Activated T-cell treated with anti-CD3 and anti-CD28 coated beads, Interleukin-2, amount 50 U/mL, for 24 hours (primary cell): ENCODE results near the gene SCGB3A2.

Source experiments
- DNase-seq: peaks from one replicate; pipeline ENCODE4 v3.0.0-alpha.2; 2020
- H3K27ac Mint-ChIP-seq: 2 replicates; pipeline ENCODE4 v1.8.0; 2020; ENCODE audit warnings: mild to moderate bottlenecking, mixed read lengths
- H3K27me3 Mint-ChIP-seq: 2 replicates; pipeline ENCODE4 v1.8.0; 2020; ENCODE audit warnings: mixed read lengths
- H3K36me3 Mint-ChIP-seq: 2 replicates; pipeline ENCODE4 v1.8.0; 2020; ENCODE audit warnings: low read depth, mixed read lengths
- H3K4me1 Mint-ChIP-seq: 2 replicates; pipeline ENCODE4 v1.8.0; 2020; ENCODE audit warnings: low read depth, mixed read lengths
- H3K4me3 Mint-ChIP-seq: 2 replicates; pipeline ENCODE4 v1.8.0; 2020; ENCODE audit warnings: mild to moderate bottlenecking, moderate library complexity, mixed read lengths
- H3K9me3 Mint-ChIP-seq: 2 replicates; pipeline ENCODE4 v1.8.0; 2020; ENCODE audit warnings: mixed read lengths

SCGB3A2 gene

DNA sequence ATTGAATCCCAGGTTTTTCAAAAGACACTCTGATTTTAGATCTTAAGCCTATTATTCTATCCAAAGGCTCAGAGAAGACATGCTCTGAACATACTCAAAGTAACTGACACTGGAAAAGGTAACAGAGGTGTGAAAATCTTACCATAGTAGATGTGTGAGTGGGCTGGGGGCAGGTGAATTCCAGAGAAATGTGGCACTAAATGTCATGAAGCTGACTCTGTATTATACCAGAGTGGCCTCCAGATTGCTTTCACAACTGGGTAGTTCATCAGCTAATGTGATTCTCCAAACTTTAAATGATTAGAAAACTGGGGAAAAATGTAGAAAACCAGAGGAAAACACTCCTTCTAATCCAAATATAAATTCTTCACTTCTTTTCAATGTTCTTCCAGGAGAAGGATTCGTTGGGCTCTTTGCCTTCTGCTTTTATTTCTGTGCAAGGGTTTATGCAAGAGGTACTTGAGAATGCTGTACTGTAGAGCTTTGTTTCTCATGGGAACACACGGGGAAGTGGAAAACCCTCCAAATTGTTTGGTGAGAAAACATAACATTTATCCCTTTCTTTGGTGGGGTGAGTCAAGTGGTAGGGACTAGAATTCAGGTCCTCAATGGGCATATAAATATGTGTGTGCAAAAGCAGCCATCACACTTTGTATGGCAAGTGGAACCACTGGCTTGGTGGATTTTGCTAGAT lies at the start of gene SCGB3A2:
Gene SCGB3A2 (plus strand): TSS at position 646 of the 694 bp plus-strand sequence. CDS start 93 bp downstream, outside the sequence.
- Mint-ChIP-seq H3K4me1 (no peaks in the 10 kb centered on the region), H3K27ac (no peak within 1 kb of the TSS), H3K36me3 (no peaks in the 10 kb centered on the region), H3K27me3 (peaks cover 4% of the 10 kb centered on the region), H3K4me3 (no peak within 1 kb of the TSS), H3K9me3 (no peaks in the 10 kb centered on the region)
- no peak for DNase-seq

GRCh38 chr5:147830035-147830434 lies 48.5 kb upstream of the SCGB3A2 start:
- no peaks in the 10 kb centered on the region for H3K4me1 Mint-ChIP-seq
- no peaks in the 10 kb centered on the region for H3K9me3 Mint-ChIP-seq
- DNase-seq, result no peak
- no peak overlapping the region for H3K4me3 Mint-ChIP-seq
- no peaks in the 10 kb centered on the region for H3K27me3 Mint-ChIP-seq
- H3K27ac Mint-ChIP-seq, result no peak overlapping the region
- no peaks in the 10 kb centered on the region for H3K36me3 Mint-ChIP-seq

DNA sequence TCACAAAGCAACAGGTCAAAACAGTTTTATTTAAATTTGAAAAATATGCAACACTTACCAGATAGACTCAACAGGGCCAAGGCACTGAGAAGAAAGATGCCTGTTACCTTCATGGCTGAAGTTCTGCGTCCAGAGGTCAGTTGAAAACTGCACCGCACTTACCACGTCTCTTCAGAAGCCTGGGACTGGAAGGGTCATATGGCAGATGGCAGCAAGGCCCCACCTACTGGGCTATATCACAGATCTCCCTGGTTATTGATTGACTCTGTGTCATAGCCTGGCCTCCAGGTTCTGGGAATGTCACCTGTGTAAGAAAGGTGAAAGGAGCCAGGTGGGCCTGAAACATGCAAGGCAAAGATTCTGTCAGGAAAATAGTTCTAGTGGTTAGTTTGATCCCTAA lies 47.0 kb upstream of the SCGB3A2 start, which contains the start of gene SPINK1:
Gene SPINK1 (minus strand): TSS at position 207 of the 400 bp plus-strand sequence. CDS start 94 bp downstream, at position 113.
- DNase-seq, result no peak
- no peaks in the 10 kb centered on the region for H3K4me1 Mint-ChIP-seq
- no peaks in the 10 kb centered on the region for H3K36me3 Mint-ChIP-seq
- H3K9me3 Mint-ChIP-seq, result no peaks in the 10 kb centered on the region
- H3K4me3 Mint-ChIP-seq, result no peak within 1 kb of the TSS
- no peaks in the 10 kb centered on the region for H3K27me3 Mint-ChIP-seq
- no peak within 1 kb of the TSS for H3K27ac Mint-ChIP-seq

- Mint-ChIP-seq H3K4me1 (no peaks in the 10 kb centered on the region), H3K27ac (no peak overlapping the region), H3K36me3 (no peaks in the 10 kb centered on the region), H3K27me3 (no peaks in the 10 kb centered on the region), H3K9me3 (no peaks in the 10 kb centered on the region), H3K4me3 (no peak overlapping the region)
- DNase-seq, result no peak
These were observed 46.0 kb upstream of the SCGB3A2 start for GRCh38 chr5:147832541-147832940.

GRCh38 chr5:147835386-147835798 lies 43.1 kb upstream of the SCGB3A2 start:
- no peak for DNase-seq
- H3K9me3 Mint-ChIP-seq, result no peaks in the 10 kb centered on the region
- H3K4me1 Mint-ChIP-seq, result no peaks in the 10 kb centered on the region
- peaks cover 4% of the 10 kb centered on the region for H3K27me3 Mint-ChIP-seq
- H3K36me3 Mint-ChIP-seq, result no peaks in the 10 kb centered on the region
- no peak overlapping the region for H3K4me3 Mint-ChIP-seq
- H3K27ac Mint-ChIP-seq, result no peak overlapping the region

DNA sequence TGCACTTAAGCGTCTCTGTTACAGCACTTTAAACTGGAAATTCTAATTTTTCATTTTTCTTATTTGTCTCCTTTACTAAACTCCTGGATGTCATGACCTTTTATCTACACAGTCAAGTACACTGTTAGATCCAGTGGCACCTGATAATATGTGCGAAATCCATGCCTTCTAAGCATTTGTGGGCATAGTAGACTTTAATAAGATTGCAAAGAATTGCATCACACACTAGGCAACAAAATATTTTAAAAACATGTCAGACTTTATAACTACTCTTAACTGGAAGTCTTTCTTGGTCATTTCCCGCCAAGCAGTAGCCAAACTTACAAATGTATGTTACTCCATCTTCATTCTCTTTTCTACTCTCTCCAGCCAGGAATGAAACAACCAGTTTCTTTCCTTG lies 42.1 kb upstream of the SCGB3A2 start:
- Mint-ChIP-seq H3K27me3 (peaks cover 4% of the 10 kb centered on the region), H3K27ac (no peak overlapping the region), H3K4me3 (no peak overlapping the region), H3K4me1 (no peaks in the 10 kb centered on the region), H3K36me3 (no peaks in the 10 kb centered on the region), H3K9me3 (no peaks in the 10 kb centered on the region)
- no peak for DNase-seq

DNA sequence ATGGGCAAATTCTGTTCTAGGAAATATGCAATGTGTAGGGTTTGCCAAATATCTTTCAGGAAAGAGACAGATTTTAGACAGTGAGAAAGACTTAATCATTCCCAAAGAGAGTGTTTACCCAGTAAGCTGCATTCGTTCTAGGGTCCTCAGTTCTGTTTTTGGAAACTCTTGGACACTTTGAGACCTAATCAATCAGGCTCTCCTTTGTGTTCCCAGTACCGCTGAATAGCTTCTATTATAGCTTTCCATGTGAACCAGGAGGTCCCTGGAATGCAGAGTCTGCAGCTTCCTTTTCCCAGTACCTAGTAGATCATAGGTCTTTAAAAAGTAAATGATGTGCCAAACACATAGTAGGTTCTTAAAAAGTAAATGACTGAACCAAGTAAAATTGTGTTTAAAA lies 35.6 kb upstream of the SCGB3A2 start:
- Mint-ChIP-seq H3K9me3 (no peaks in the 10 kb centered on the region), H3K36me3 (no peaks in the 10 kb centered on the region), H3K4me1 (no peaks in the 10 kb centered on the region), H3K27ac (no peak overlapping the region), H3K27me3 (peaks cover 14% of the 10 kb centered on the region), H3K4me3 (no peak overlapping the region)
- no peak for DNase-seq

DNA sequence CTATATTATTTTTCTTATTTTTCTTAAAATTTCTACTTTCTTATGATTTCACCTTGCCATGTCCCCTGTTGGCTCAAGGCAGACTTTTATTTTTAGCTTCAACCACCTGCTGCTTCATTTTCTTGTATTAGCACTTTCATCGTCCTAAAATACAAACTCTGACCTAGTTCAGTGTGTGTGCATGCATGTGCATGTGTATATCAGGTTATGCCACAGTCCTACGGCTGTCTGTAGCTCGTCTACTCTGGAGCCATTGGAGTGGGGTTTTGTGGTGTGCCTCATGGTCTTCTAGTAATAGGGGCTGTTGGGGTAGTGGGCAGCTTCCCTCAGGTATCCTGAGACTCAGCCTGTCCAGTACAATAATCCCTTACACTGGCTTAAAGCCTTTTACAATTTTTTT lies 33.7 kb upstream of the SCGB3A2 start:
- Mint-ChIP-seq H3K4me3 (no peak overlapping the region), H3K4me1 (no peaks in the 10 kb centered on the region), H3K27me3 (peaks cover 10% of the 10 kb centered on the region), H3K9me3 (no peaks in the 10 kb centered on the region), H3K36me3 (no peaks in the 10 kb centered on the region), H3K27ac (no peak overlapping the region)
- no peak for DNase-seq

GRCh38 chr5:147845618-147846017 lies 32.9 kb upstream of the SCGB3A2 start:
- no peak overlapping the region for H3K4me3 Mint-ChIP-seq
- no peaks in the 10 kb centered on the region for H3K36me3 Mint-ChIP-seq
- no peaks in the 10 kb centered on the region for H3K4me1 Mint-ChIP-seq
- H3K27ac Mint-ChIP-seq, result no peak overlapping the region
- no peak for DNase-seq
- no peaks in the 10 kb centered on the region for H3K9me3 Mint-ChIP-seq
- H3K27me3 Mint-ChIP-seq, result peaks cover 10% of the 10 kb centered on the region

- H3K4me3 Mint-ChIP-seq, result no peak overlapping the region
- no peaks in the 10 kb centered on the region for H3K9me3 Mint-ChIP-seq
- no peak overlapping the region for H3K27ac Mint-ChIP-seq
- no peak for DNase-seq
- no peaks in the 10 kb centered on the region for H3K36me3 Mint-ChIP-seq
- H3K27me3 Mint-ChIP-seq, result peaks cover 3% of the 10 kb centered on the region
- no peaks in the 10 kb centered on the region for H3K4me1 Mint-ChIP-seq
These were observed 29.3 kb upstream of the SCGB3A2 start for GRCh38 chr5:147849226-147849625.

GRCh38 chr5:147851578-147851977 lies 26.9 kb upstream of the SCGB3A2 start:
- Mint-ChIP-seq H3K9me3 (no peaks in the 10 kb centered on the region), H3K4me3 (no peak overlapping the region), H3K27ac (no peak overlapping the region), H3K27me3 (peaks cover 3% of the 10 kb centered on the region), H3K36me3 (no peaks in the 10 kb centered on the region), H3K4me1 (no peaks in the 10 kb centered on the region)
- DNase-seq, result no peak

DNA sequence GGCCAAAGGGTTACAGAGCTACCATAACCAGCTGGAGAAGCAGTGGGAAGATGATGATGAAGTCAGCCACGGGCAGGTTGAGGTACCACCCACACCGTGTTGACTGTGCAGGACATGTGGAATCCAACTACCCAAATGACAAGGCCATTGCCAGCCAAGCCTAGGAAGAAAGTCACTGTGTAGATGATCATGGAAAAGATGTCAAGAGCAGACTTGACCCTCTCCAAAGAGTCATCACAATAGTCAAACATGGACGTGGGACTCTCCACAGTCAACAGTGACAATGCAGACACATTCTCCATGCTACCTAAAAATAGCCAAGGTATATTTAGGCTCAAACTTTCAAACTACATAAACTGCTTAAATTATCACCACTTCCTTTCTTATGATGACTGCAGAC lies 26.1 kb upstream of the SCGB3A2 start:
- H3K27me3 Mint-ChIP-seq, result peaks cover 3% of the 10 kb centered on the region
- H3K4me3 Mint-ChIP-seq, result no peak overlapping the region
- no peaks in the 10 kb centered on the region for H3K9me3 Mint-ChIP-seq
- no peak overlapping the region for H3K27ac Mint-ChIP-seq
- H3K36me3 Mint-ChIP-seq, result no peaks in the 10 kb centered on the region
- no peaks in the 10 kb centered on the region for H3K4me1 Mint-ChIP-seq
- DNase-seq, result no peak

DNA sequence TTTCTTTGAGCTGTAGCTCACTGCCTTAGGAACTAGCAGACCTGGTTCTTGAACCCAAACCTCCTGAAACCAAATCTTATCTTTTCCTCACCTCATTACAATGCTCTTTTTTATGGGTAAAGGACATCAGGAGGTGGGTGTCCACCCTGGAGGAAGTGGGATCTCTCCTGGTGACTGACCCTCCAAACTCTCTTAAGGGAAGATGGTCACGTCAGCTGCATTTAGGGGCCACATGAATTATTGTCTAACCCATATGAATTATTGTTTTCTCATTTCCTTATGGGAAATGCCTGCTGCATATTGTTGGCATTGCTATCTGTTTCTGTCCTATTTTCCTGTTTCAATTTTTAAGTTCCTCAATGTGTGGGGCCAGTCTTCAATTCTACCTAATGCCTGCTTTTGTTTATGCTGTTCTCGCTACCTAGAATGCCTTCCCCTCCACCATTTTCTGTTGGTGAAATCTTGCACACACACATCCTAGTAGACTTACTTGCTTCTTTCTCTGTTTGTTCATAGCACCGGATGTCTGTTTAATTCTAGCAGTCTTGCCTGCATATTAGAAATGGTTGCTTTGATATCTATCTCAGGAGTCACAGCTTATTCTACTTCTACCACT lies 25.0 kb upstream of the SCGB3A2 start:
- H3K36me3 Mint-ChIP-seq, result no peaks in the 10 kb centered on the region
- H3K4me3 Mint-ChIP-seq, result no peak overlapping the region
- no peaks in the 10 kb centered on the region for H3K9me3 Mint-ChIP-seq

GRCh38 chr5:147854331-147854730 lies 24.2 kb upstream of the SCGB3A2 start:
- H3K27ac Mint-ChIP-seq, result no peak overlapping the region

More for the DNA sequence above, 25.0 kb upstream of the SCGB3A2 start:
- Mint-ChIP-seq H3K4me1 (peaks cover 3% of the 10 kb centered on the region), H3K27me3 (peaks cover 1% of the 10 kb centered on the region), H3K27ac (no peak overlapping the region)
- no peak for DNase-seq

More at GRCh38 chr5:147854331-147854730, 24.2 kb upstream of the SCGB3A2 start:
- no peaks in the 10 kb centered on the region for H3K9me3 Mint-ChIP-seq
- no peak for DNase-seq
- H3K4me1 Mint-ChIP-seq, result peaks cover 3% of the 10 kb centered on the region
- no peak overlapping the region for H3K4me3 Mint-ChIP-seq
- H3K27me3 Mint-ChIP-seq, result peaks cover 4% of the 10 kb centered on the region
- H3K36me3 Mint-ChIP-seq, result no peaks in the 10 kb centered on the region
